Measurements from ENCODE around the gene AMBRA1.

DNA sequence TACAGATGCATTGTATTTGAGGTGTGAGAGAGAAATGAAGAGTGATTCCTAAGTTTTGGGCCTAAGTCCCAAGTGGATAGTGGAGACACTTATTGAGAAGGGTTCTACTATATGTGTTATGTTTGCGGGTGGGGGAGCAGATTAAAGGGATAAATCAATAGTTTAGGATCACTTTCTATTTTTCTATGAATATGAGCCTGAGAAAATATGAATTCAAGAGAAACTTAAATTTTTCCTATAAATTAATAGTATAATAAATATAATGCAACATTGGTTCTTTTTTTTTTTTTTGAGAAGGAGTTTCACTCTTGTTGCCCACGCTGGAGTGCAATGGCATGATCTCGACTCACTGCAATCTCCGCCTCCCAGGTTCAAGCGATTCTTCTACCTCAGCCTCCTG is 31.3 kb downstream of the AMBRA1 start:
- TF ChIP-seq, protein P1, sequence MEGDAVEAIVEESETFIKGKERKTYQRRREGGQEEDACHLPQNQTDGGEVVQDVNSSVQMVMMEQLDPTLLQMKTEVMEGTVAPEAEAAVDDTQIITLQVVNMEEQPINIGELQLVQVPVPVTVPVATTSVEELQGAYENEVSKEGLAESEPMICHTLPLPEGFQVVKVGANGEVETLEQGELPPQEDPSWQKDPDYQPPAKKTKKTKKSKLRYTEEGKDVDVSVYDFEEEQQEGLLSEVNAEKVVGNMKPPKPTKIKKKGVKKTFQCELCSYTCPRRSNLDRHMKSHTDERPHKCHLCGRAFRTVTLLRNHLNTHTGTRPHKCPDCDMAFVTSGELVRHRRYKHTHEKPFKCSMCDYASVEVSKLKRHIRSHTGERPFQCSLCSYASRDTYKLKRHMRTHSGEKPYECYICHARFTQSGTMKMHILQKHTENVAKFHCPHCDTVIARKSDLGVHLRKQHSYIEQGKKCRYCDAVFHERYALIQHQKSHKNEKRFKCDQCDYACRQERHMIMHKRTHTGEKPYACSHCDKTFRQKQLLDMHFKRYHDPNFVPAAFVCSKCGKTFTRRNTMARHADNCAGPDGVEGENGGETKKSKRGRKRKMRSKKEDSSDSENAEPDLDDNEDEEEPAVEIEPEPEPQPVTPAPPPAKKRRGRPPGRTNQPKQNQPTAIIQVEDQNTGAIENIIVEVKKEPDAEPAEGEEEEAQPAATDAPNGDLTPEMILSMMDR (IDR thresholded peaks at IDR 0.05): no peak
- TF ChIP-seq POLR2A (IDR thresholded peaks at IDR 0.05): no peak

All from breast epithelium (tissue), 3 donors.